ENCODE measurements around the gene BTRC. TPM values are rescaled to one million over a fixed set of nuclear protein-coding genes. Genes with fewer than 3 reads are reported as not detected.
A peak's percentile ranks its signal among the peaks of the same experiment; 100 is the strongest.

BTRC gene
- total RNA-seq, 1 donor from 2014 or later = 12.1 TPM

GRCh38 chr10:101444058-101444898 lies 90.3 kb downstream of the BTRC start:
- no peak for DNase-seq

DNA sequence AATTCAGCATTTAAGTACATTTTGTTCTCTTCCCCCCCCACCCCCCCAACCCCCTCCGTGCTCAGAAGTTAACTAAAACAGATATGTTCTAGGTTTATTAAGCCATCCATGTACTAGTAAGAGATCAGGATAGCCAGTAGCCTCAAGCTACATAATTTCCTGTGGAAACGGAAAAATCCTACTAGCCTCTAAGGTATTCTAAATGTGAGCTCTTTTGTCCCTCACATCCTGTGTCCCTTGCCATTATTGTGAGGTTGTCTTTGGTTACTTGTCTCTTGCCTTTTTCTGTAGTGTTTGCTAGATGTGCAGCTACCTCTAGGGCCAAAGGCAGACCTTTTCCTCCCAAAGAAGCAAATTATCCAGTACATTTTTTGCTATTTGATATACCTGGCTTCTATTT lies 92.1 kb downstream of the BTRC start:
- no peak for DNase-seq

GRCh38 chr10:101446947-101447346 lies 93.0 kb downstream of the BTRC start:
- no peak for DNase-seq

DNA sequence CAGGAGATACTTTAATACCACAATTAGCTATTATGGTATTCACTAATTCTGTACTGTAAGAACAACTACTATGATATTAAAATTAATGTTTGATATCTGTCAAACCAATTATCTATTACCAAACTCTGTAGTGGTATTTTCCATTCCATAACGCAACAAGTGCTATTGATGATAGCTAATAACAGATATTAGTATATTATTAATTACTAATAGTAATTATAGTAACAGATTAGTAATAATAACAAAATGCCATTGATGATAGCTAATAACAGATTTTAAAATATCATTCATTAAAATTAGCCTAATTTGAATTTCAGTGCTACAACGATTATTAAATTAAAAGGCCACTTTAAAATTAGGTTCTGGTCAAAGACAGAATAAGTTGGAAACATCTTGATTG lies 93.5 kb downstream of the BTRC start:
- DNase-seq = no peak

DNA sequence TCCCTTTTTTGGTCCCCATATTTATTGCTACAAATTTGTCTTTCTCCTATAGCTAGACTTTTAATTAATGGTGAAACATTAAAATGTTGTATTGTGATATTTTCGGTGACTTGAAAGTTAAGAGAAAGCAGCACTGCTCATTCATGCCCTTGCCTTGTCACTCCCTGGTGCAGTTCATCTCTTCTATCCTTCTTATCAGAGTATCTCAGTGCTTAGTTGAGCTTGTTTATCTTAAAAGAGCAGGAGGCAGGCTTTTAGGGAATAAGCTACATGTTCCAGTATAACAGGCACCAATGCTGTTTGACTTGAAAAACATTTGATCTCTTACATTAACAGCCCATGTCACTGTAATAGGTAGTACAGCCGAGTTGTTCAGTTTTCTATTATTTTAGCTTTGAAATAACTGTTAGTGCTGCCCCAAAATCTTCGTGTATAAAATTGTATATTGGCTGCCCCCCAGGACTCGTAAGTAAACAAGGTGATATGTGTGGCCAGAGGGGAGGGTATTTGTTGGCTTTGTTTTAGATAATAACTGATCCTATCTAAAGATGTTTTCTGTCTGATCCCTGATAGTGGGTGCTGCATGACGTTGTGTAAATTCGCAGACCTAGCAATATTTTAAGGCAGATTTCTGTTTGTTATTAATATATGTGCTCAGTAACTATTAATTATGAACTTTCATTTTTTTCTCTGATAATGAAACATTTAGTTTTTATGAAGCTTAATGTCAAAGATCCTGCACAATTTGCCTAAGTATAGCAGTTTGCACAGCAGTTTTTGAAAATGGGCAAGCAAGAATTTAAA lies 96.5 kb downstream of the BTRC start:
- DNase-seq = no peak

DNA sequence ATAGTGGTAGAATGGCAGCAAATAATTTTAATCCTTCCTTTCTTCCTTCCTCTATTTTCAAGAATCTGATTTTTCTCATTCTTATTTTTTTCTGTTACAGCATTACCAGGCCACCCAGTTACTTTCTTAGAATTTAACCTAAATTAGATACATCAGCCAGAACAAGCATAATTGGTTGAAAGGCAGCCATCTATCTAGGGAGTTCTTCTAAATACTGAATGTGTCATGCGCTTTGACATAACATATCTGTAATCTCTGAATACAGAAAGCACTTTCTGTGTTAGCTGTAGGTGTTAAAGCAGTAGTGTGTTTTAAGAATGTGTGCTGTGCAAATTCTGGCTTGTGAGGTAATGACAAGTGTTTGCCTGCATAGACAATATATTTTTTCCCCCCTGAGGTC lies 97.3 kb downstream of the BTRC start:
- DNase-seq = no peak

- DNase-seq = no peak
These were observed 97.7 kb downstream of the BTRC start for GRCh38 chr10:101451667-101452069.

GRCh38 chr10:101452176-101452575 lies 98.2 kb downstream of the BTRC start:
- DNase-seq = no peak

GRCh38 chr10:101452593-101452992 lies 98.6 kb downstream of the BTRC start:
- no peak for DNase-seq

GRCh38 chr10:101453318-101453717 lies 99.4 kb downstream of the BTRC start:
- DNase-seq = no peak

GRCh38 chr10:101453791-101454718 lies 100.1 kb downstream of the BTRC start:
- no peak for DNase-seq

DNA sequence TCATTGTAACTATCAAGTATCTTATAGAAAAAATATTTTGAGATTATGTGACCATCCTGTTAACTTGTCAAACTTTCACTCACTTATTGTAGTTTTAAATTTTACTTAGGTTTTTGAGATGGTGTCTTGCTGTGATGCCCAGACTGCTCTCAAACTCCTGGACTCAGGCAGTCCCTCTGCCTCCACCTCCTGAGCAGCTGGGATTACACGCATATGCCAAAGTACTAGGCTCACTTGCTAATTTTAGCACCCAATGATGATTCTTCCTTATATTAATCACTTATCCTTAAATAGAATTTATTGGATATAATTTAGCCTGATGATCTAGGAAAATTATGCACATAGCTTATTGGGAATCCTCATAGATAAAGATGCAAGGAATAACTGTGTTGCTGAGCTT lies 104.9 kb downstream of the BTRC start:
- DNase-seq = no peak

DNA sequence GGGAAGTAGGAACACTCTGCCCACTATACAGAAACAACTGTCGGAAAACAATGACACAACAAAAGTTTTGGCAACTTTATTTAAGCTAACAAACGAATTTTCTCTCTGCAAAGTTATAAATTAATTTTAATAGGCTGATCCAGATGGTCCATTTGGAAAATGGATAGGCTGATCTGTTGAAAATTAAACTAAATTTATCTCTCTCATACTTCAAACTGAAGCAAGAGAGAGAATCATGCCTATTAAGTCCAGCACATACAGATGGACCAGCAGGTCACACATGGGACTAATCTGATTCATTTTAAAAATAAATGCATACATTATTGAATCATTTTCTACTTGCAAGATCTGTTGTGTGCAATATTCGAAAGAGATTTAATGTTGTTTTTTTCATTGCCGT lies 110.1 kb downstream of the BTRC start:
- DNase-seq = peak; percentile 12

DNA sequence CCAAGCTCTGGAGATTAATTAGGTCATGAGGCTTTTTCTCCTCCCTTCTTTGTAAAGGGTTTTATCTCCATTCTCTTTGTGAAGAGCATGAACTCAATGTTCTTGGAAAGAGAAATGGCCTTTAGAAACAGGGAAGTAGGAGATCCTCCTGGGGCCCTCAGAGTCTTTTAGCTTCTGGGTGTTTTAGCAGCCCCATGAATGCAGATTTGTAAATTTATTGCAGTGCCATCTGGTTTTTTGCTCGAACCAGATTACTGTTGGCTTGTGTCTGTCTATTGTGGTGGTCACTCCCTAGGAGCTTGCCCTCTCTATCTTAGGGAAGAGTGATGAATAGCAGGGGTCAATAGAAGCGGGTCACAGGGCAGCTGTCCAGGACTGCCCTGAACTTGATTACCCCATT lies 110.6 kb downstream of the BTRC start:
- DNase-seq = no peak

DNA sequence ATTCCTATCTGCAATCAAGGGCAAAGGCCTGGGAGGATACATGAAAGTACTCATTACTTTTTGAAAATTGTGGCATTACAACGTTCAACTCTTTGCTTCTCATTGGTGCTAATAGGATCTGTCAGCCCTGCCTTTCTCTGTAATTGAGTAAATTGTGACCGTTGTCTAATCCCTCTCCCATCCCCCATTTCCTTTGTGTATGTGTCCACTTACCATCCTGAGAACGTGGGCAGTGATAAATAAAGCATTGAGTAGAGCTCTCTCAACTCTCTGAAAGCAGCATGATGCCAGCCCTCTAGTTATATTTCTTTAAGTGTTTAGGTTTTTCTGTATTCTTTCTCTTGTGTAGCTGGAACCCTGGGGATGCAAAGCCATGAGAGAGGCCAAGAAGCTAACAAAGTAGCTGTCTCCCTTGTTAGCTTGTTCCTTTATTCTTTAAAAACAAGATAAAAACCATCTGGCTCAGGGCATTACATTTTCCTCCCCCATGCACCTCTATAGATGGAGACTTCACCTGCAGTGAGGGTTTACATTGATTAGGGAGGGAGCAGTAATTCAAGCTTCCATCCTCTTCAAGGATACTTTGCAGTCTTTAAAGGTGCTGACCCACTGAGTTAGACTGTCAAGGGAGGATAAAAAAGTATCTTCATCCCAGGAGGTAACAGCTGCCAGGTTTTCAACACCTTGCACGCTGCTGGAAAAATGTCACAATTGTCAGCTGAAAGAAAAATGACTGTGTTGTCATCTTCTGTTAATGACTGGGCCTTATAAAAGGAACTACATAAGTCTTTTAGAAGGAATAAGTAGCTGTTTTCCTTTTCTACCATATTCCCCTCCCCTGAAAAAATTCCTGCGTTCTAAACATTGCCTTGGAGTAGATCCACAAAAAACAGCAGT lies 112.3 kb downstream of the BTRC start:
- DNase-seq = no peak

DNA sequence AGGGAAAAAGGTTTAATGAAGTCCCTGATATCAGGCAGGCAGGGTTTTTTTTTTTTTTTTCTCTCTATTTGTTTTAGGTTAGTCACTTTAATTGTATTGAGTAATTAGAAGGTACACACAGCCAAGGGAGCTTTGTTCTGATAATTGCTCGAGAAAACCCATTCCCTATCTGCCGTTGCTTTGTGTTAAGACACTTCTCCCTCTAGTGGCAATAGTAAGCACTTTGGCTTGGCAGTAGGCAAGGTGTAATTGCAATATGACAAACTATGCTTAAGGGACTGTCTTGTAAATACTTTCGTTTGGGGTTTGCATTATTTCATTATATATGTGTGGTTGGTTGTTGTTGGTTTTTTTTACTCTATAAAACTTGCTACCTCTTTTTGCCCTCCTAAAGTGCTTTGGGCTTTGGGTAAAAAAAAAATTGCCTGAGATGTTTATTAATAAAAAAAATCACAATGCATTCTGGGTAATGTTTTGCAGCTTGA lies 113.4 kb downstream of the BTRC start:
- DNase-seq = peak; percentile 25

GRCh38 chr10:101468159-101468558 lies 114.2 kb downstream of the BTRC start:
- no peak for DNase-seq

DNA sequence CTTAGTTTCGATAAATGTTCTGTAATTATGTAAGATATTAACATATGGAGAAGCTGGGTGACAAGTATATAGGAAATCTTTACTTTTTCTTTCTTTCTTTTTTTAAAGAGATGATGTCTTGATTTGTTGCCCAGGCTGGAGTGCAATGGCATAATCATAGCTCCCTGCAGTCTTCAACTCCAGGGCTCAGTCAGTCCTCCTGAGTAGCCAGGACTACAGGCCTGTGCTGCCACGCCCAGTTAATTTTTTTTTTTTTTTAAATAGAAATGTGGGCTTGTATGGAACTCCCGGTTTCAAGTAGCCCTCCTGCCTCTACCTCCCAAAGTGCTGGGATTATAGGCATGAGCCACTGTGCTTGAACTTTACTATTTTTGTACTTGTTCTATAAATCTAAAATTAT lies 122.4 kb downstream of the BTRC start:
- no peak for DNase-seq

DNA sequence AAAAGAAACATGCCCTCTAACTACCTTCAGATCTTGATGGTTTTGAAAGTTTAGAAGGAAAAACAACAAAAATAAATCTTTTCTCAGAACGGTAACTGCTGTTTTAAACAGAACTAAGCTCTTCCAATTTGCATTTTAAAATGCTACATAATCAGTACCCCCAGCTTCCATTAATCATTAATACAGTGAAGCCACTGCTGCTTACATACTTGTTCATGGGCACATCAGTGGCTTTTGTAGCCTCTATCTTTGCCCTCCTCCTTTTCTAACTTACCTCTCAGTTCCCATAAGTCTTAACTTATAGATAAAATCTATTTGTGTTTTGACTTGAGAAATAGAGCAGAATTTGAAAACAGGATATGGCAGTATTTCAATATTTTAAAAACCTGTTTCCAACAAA lies 125.0 kb downstream of the BTRC start:
- no peak for DNase-seq

GRCh38 chr10:101481256-101481655 lies 127.3 kb downstream of the BTRC start:
- no peak for DNase-seq

DNA sequence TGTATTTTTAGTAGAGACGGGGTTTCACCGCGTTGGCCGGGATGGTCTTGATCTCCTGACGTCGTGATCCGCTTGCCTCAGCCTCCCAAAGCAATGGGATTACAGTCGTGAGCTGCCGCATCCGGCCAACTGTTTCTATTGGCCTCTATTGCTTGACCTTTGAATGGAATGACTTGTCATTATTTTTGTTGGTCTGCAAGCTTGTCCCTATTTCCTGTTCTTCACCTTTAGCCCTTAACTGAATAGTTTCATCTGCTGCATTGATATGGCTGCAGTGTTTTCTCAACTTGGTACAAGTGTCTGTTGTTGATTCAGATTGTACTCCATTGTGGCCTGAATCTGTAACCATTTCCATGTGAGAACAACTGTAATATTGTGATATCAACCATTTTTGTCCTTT lies 128.6 kb downstream of the BTRC start:
- no peak for DNase-seq

Measured in skin of body (tissue), 2 donors.